ES-I3 (cell line): Measurements from ENCODE around the gene VAMP7.
"Not testable (repeated sequence)": the region's sequence is repeated elsewhere in the genome, so short reads cannot be mapped to it uniquely, and the experiment has no call there.

Source experiments
- H3K36me3 ChIP-seq: 2 replicates; pipeline ENCODE4 v1.6.1; 2013; ENCODE audit warnings: mild to moderate bottlenecking, low read length, control low read depth, moderate library complexity; ENCODE audit not compliant: insufficient read depth
- H3K4me1 ChIP-seq: 2 replicates; pipeline ENCODE4 v1.6.1; 2013; ENCODE audit warnings: mild to moderate bottlenecking, control low read depth, low read length; ENCODE audit not compliant: insufficient read depth
- H3K9ac ChIP-seq: 2 replicates; pipeline ENCODE4 v1.6.1; 2013; ENCODE audit warnings: low read depth, mild to moderate bottlenecking, low read length, moderate library complexity
- H3K9me3 ChIP-seq: 2 replicates; pipeline ENCODE4 v1.6.1; 2013; ENCODE audit warnings: mild to moderate bottlenecking, low read length, moderate library complexity; ENCODE audit not compliant: control insufficient read depth, insufficient read depth

Gene VAMP7

GRCh38 chrX:155986995-155987394 lies 105.8 kb downstream of the VAMP7 start:
- H3K9ac ChIP-seq, H3K4me1 ChIP-seq, H3K36me3 ChIP-seq, H3K9me3 ChIP-seq: not testable (repeated sequence)

- H3K36me3 ChIP-seq: no peaks in the 10 kb centered on the region
- no peak overlapping the region for H3K9ac ChIP-seq
- no peaks in the 10 kb centered on the region for H3K9me3 ChIP-seq
- H3K4me1 ChIP-seq: no peaks in the 10 kb centered on the region
Observed at GRCh38 chrX:155988859-155989258, 107.7 kb downstream of the VAMP7 start.
